Ureter (tissue), 1 donor: ENCODE results near the gene TCF3. TPM values are rescaled to one million over a fixed set of nuclear protein-coding genes. Genes with fewer than 3 reads are reported as not detected.

Experiments
- DNase-seq: peaks from one replicate; pipeline ENCODE4 v3.0.0-alpha.2; 2020; ENCODE audit warnings: low spot score
- total RNA-seq: library from RNA; stranded (reverse); gene quantifications from one replicate; pipeline ENCODE4 v1.2.4, GENCODE V29; 2023
- donor health status: DM: yes; HTN: yes; CAD: no.

TCF3 gene
- total RNA-seq, 1 donor from 2014 or later: 56.2 TPM

- no peak for DNase-seq
Observed at GRCh38 chr19:1563251-1563650, 89.2 kb downstream of the TCF3 start.

- DNase-seq: no peak
Observed at GRCh38 chr19:1561236-1561842, 91.1 kb downstream of the TCF3 start.

- DNase-seq: no peak
Observed at GRCh38 chr19:1560286-1560882, 92.0 kb downstream of the TCF3 start.

Other genes starting within 250 kb of the TCF3 start
- 137 TPM for gene DAZAP1, start 245.0 kb downstream of the TCF3 start, total RNA-seq
- 1,085 TPM for gene RPS15, start 214.2 kb downstream of the TCF3 start, total RNA-seq
- 0.26 TPM for gene APC2, start 202.5 kb downstream of the TCF3 start, total RNA-seq
- gene C19orf25, start 173.4 kb downstream of the TCF3 start, total RNA-seq: 23.9 TPM
- gene PCSK4, start 162.3 kb downstream of the TCF3 start, total RNA-seq: 4.5 TPM
- gene REEP6, start 161.4 kb downstream of the TCF3 start, total RNA-seq: 50.0 TPM
- 12.5 TPM for gene ADAMTSL5, start 139.6 kb downstream of the TCF3 start, total RNA-seq
- not detected for gene PLK5, start 128.5 kb downstream of the TCF3 start, total RNA-seq
- 21.7 TPM for gene MEX3D, start 84.3 kb downstream of the TCF3 start, total RNA-seq
- gene MBD3, start 59.8 kb downstream of the TCF3 start, total RNA-seq: 60.7 TPM
- 197 TPM for gene UQCR11, start 47.2 kb downstream of the TCF3 start, total RNA-seq
- not detected for gene ONECUT3, start 100.9 kb upstream of the TCF3 start, total RNA-seq
- 1.3 TPM for gene ATP8B3, start 159.7 kb upstream of the TCF3 start, total RNA-seq
- 39.3 TPM for gene REXO1, start 195.9 kb upstream of the TCF3 start, total RNA-seq
- 14.8 TPM for gene KLF16, start 211.0 kb upstream of the TCF3 start, total RNA-seq
- gene ABHD17A, start 232.9 kb upstream of the TCF3 start, total RNA-seq: 58.1 TPM